Measurements from ENCODE around the gene SUFU. TPM values are rescaled to one million over a fixed set of nuclear protein-coding genes. Genes with fewer than 3 reads are reported as not detected.

Gene SUFU
- total and polyA plus RNA-seq, 9 donors: 4.6 to 19.1 (median 14.2) TPM

DNA sequence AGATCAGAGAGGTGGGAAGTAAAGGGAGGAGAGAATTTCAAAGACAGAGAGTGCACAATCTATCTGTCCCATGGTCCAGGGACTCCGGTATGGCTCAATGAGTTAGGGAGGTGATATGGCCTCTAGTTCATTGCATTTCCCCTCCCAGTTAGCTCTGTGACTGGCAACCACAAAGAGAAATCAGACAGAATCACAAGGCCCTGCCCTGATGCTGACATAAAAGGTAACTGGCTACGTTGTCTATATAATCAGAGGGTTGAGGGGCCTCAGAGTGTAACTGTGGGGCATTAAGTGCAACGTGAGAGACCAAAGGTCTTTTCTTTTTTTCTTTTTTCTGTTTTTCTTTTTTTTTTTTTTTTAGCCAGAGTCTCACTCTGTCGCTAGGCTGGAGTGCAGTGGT is 45.1 kb upstream of the SUFU start:
- H3K27ac ChIP-seq: no peak overlapping the region
- intact Hi-C loops (cut with DNase I): no loop called here
- no peaks in the 10 kb centered on the region for H3K36me3 ChIP-seq
- 64 to 80% (median 76%) methylated on average over 4 of the region's 4 CpGs for WGBS, 3 donors
- peaks cover 4% of the 10 kb centered on the region for H3K4me1 ChIP-seq (ENCODE audit: insufficient read depth)
- no peak for TF ChIP-seq POLR2A (IDR thresholded peaks at IDR 0.05)
- TF ChIP-seq, protein P1, sequence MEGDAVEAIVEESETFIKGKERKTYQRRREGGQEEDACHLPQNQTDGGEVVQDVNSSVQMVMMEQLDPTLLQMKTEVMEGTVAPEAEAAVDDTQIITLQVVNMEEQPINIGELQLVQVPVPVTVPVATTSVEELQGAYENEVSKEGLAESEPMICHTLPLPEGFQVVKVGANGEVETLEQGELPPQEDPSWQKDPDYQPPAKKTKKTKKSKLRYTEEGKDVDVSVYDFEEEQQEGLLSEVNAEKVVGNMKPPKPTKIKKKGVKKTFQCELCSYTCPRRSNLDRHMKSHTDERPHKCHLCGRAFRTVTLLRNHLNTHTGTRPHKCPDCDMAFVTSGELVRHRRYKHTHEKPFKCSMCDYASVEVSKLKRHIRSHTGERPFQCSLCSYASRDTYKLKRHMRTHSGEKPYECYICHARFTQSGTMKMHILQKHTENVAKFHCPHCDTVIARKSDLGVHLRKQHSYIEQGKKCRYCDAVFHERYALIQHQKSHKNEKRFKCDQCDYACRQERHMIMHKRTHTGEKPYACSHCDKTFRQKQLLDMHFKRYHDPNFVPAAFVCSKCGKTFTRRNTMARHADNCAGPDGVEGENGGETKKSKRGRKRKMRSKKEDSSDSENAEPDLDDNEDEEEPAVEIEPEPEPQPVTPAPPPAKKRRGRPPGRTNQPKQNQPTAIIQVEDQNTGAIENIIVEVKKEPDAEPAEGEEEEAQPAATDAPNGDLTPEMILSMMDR (IDR thresholded peaks at IDR 0.05): no peak
- TF ChIP-seq EP300 (IDR thresholded peaks at IDR 0.05): no peak
- H3K9me3 ChIP-seq: no peaks in the 10 kb centered on the region
- no peak overlapping the region for H3K4me3 ChIP-seq
- DNase-seq: no peak
- H3K27me3 ChIP-seq: no peaks in the 10 kb centered on the region

DNA sequence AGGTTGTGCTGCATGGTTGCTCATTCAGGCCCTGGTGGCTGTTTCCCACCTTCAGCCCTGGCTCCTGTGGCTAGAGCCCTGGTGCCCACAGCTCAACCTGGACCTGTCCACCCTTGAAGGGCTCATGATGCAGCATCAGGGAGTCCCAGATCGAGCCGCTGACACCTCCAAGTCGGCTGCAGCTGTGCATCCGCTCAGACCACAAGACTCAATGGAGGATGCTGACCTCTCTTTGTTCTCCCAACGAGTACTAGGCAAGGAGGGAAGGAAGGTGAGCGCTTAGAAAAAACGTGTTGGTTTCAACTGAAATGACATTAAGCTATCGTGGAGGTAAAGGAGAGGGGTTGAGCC is 43.0 kb upstream of the SUFU start:
- DNase-seq: no peak
- Histone ChIP-seq H3K27ac (no peak overlapping the region), H3K4me1 (ENCODE audit: insufficient read depth) (peaks cover 4% of the 10 kb centered on the region), H3K27me3 (no peaks in the 10 kb centered on the region), H3K36me3 (no peaks in the 10 kb centered on the region), H3K9me3 (no peaks in the 10 kb centered on the region), H3K4me3 (peak overlapping the region; percentile 51)
- TF ChIP-seq EP300 (IDR thresholded peaks at IDR 0.05) (no peak), POLR2A (IDR thresholded peaks at IDR 0.05) (no peak)
- TF ChIP-seq, protein P1 (IDR thresholded peaks at IDR 0.05): no peak
- intact Hi-C loops (cut with DNase I): no loop called here
- WGBS, 3 donors: 15 to 30% (median 19%) methylated on average over 8 of the region's 8 CpGs

DNA sequence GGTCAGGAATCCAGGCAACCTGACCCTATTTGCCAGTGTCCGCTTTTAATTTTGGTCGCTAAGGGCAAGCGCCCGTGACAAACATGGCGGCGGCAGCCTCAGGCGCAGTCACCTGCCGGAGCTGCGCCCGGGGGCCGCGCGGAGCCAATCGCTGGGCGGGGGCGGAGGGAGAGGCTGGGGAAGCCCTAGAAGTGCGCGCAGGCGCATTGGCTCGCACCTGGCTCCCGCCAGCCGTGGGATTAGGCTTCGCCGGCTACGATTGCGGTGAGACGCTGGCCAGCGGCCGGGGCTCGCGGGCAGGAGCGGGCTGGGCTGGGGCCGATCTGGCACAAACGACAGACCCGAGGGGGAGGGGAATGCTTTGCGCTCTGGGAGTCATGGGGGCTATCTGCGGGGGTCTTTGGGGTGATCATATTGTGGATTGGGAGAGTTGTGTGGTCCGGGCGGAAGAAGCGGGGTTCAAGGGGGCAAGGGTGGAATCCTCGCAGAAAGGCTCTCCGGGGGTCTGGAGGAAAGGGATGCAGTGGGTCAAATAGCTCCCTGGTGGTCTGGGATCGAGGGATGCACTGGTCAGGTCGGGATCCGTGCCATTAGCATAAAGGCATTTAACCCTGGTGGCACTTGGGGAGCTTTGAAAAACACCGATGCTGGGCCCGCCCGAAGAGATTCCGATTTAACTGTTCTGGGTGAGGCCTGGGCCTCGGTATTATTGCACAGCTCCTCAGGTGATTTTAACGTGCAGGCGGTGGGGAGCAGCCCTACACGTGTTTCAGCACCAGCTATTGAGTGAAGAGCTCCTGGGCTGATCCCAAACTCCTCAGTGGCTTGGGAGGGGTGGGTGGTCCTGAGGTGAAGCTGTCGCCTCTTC is 42.4 kb upstream of the SUFU start:
- TF ChIP-seq EP300 (IDR thresholded peaks at IDR 0.05): no peak
- TF ChIP-seq, protein P1 (IDR thresholded peaks at IDR 0.05): no peak
- intact Hi-C loops (cut with DNase I): no loop called here

DNA sequence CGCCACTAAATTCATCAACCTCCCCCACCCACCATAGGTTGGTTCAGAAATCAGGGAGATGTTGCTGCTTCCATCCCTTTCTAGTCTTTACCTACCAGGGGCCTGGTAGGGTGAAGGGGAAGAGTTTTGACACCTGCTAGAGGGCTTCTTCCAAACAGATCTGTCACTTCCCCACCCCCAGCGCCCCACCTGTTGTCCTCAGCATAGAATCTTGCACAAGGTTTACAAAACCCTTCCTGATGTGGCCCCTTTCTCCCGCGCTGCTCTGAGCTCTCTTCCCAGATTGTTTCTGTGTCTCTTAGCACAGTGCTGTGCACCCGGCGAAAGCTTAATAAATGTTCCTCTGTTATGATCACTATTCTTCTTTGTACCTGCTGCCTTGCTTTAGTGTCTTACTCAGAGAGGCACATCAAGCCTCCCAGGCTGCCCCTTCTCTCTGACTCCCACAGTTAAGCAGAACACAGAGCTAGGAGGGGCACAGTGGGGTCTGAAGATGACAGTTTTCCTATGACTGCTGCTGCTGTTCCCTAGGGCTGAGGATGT is 41.2 kb upstream of the SUFU start:
- H3K4me3 ChIP-seq: no peak overlapping the region

More for the DNA sequence above, 42.4 kb upstream of the SUFU start:
- H3K9me3 ChIP-seq: no peaks in the 10 kb centered on the region
- H3K27me3 ChIP-seq: no peaks in the 10 kb centered on the region
- peak; percentile 93 to 97 (median 95) for DNase-seq
- H3K4me3 ChIP-seq: peak overlapping the region; percentile 51
- 4 to 6% (median 4%) methylated on average over 53 to 54 of the region's 54 CpGs for WGBS, 3 donors
- H3K4me1 ChIP-seq (ENCODE audit: insufficient read depth): peaks cover 4% of the 10 kb centered on the region
- no peak overlapping the region for H3K27ac ChIP-seq
- H3K36me3 ChIP-seq: no peaks in the 10 kb centered on the region

DNA sequence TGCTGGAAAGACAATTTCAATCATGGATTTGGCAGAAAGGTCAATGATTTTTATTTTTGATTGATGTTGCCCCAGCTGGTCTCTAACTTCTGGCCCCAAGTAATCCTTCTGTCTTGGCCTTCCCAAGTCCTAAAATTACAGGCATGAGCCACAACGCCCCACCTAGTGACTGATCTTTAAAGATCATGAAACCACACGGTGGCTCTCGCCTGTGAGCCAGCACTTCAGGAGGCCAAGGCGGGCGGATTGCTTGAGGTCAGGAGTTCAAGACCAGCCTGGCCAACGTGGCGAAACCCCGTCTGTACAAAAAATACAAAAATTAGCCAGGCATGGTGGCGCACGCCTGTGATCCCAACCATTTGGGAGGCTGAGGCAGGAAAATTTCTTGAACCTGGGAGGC is 39.8 kb upstream of the SUFU start:
- Histone ChIP-seq H3K27me3 (no peaks in the 10 kb centered on the region), H3K27ac (no peak overlapping the region), H3K36me3 (no peaks in the 10 kb centered on the region), H3K4me1 (ENCODE audit: insufficient read depth) (peaks cover 4% of the 10 kb centered on the region), H3K9me3 (no peaks in the 10 kb centered on the region), H3K4me3 (no peak overlapping the region)
- 84 to 91% (median 85%) methylated on average over 10 of the region's 10 CpGs for WGBS, 3 donors
- intact Hi-C loops (cut with DNase I): no loop called here
- no peak for DNase-seq
- TF ChIP-seq POLR2A (IDR thresholded peaks at IDR 0.05): no peak
- TF ChIP-seq, protein P1 (IDR thresholded peaks at IDR 0.05): no peak
- no peak for TF ChIP-seq EP300 (IDR thresholded peaks at IDR 0.05)

More for the DNA sequence above, 41.2 kb upstream of the SUFU start:
- WGBS, 3 donors: 68 to 76% (median 70%) methylated on average over 6 of the region's 6 CpGs
- peaks cover 4% of the 10 kb centered on the region for H3K4me1 ChIP-seq (ENCODE audit: insufficient read depth)
- TF ChIP-seq POLR2A (IDR thresholded peaks at IDR 0.05): no peak
- TF ChIP-seq EP300 (IDR thresholded peaks at IDR 0.05): no peak
- H3K36me3 ChIP-seq: no peaks in the 10 kb centered on the region
- intact Hi-C loops (cut with DNase I): no loop called here
- DNase-seq: no peak
- H3K27ac ChIP-seq: no peak overlapping the region
- H3K9me3 ChIP-seq: no peaks in the 10 kb centered on the region
- H3K27me3 ChIP-seq: no peaks in the 10 kb centered on the region
